Aorta (tissue), 5 donors: ENCODE measurements around the gene IZUMO2. TPM values are rescaled to one million over a fixed set of nuclear protein-coding genes. Genes with fewer than 3 reads are reported as not detected.

Source experiments
- ATAC-seq: fragments of 200-7000 bp; cut with Tn5 transposase; one replicate; pipeline ENCODE4 v1.9.1; 2022; ENCODE audit warnings: moderate library complexity; ENCODE audit not compliant: low FRiP score
- DNase-seq, 2 donors: peaks; one replicate each; pipeline ENCODE4 v3.0.0-alpha.2; 2020
- H3K27ac ChIP-seq, 2 donors: one replicate each; pipeline ENCODE4 v1.5.1; 2013; ENCODE audit warnings: low read length in 2 of 2, mild to moderate bottlenecking in 2 of 2, moderate library complexity in 2 of 2, control low read depth in 1 of 2, inconsistent platforms in 1 of 2, low read depth in 1 of 2
- H3K27me3 ChIP-seq, 2 donors: one replicate each; pipeline ENCODE4 v1.6.1; 2013; ENCODE audit warnings: control low read depth in 1 of 2, low read length in 1 of 2, mild to moderate bottlenecking in 1 of 2, moderate library complexity in 1 of 2; ENCODE audit not compliant: insufficient read depth in 2 of 2, control insufficient read depth in 1 of 2
- H3K36me3 ChIP-seq, 2 donors: one replicate each; pipeline ENCODE4 v1.6.1; 2013; ENCODE audit warnings: control low read depth in 1 of 2, low read length in 1 of 2, mild to moderate bottlenecking in 1 of 2; ENCODE audit not compliant: insufficient read depth in 2 of 2, control insufficient read depth in 1 of 2
- H3K4me1 ChIP-seq, 2 donors: one replicate each; pipeline ENCODE4 v1.6.1; 2013; ENCODE audit warnings: low read length in 2 of 2, control low read depth in 1 of 2, mild to moderate bottlenecking in 1 of 2, moderate library complexity in 1 of 2; ENCODE audit not compliant: insufficient read depth in 2 of 2, control insufficient read depth in 1 of 2
- H3K4me3 ChIP-seq, 2 donors: one replicate each; pipeline ENCODE4 v1.5.1; 2013; ENCODE audit warnings: low read length in 2 of 2, control low read depth in 1 of 2, mild to moderate bottlenecking in 1 of 2
- H3K9me3 ChIP-seq: one replicate; pipeline ENCODE4 v1.6.1; 2013; ENCODE audit warnings: mild to moderate bottlenecking, low read length; ENCODE audit not compliant: control insufficient read depth
- WGBS, 2 donors: extraction: QIAGEN DNeasy Blood & Tissue Kit; methylation state at CpG; one replicate each; pipeline ENCODE4 v1.1.7; 2013; 5-methylcytosine and 5-hydroxymethylcytosine counted together
- intact Hi-C, 2 donors: fragments of 100-400 bp; cut with DNase I; formaldehyde crosslinking; loops; one replicate each; pipeline versions ENCODE4 v1.14.2 to v1.15.0; 2022
- polyA plus RNA-seq, 2 donors: library from polyadenylated mRNA; stranded (reverse); fragments of 200-250 nt; gene quantifications; one replicate each; pipeline ENCODE4 v1.2.3, GENCODE V29; 2013
- total RNA-seq, 2 donors: library from RNA; stranded (reverse); fragmentation: NEBNext Ultra II Directional; extraction: Animal tissue kit (Norgen Biotek cat#: 25700); gene quantifications; one replicate each; pipeline ENCODE4 v1.2.1, GENCODE V29; 2021
- donor health status: healthy with polysubstance abuse.
- donor health status: Bipolar disorder and iron deficiency.
- donor health status: DM: no; HTN: no; CAD: no.
- donor health status: DM: no; HTN: no; CAD: no.
- donor health status: DM: yes; HTN: yes; CAD: no.

Gene IZUMO2
- total and polyA plus RNA-seq, 4 donors: not detected

DNA sequence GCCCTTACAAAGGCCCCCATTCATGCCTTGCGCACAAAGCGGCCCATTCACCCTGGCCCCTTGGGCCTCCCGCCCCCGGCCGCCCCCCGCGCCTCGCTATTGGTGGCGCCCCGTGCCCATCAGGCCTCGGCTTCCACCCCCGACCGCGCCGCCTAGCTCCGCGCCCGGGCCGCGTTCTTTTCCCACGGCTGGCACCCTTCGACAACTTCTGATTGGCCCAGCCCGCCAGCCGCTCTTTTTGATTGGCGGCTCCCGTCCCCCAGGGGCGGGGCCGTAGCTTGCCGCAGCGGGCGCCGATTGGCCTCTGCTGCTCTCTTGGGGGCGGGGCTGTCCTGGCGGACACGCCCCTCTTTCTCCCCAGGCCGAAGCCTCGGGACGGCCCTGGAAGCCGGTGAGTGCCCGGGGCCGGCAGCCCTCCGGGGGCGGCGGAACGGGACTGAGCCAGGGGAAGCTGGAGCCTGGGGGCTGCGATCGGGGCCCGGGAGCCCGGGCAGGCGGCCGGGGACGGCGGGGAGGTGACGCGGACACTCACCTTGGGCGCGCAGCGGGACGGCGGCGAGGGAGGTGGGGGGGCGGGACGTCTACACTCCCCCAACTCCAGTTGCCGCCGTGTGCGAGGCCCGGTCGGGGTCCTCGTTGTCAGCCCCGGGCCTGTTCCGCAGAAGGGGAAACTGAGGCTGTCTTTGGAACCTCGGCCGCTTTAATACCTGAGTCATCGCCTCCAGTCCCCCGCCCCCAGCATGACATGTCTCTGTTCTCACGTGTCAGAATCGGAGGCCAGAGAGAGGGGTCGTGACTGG is 40.4 kb upstream of the IZUMO2 start, which contains the start of gene MYH14:
MYH14 (plus strand) TSS at position 342 of the 800 bp plus-strand sequence. CDS start 6,744 bp downstream, outside the sequence.
- Histone ChIP-seq H3K36me3 (no peaks in the 10 kb centered on the region), H3K27ac (no peak within 1 kb of the TSS), H3K27me3 (no peaks in the 10 kb centered on the region), H3K4me1 (no peaks in the 10 kb centered on the region), H3K4me3 (peak within 1 kb of the TSS; percentile 36 to 81), H3K9me3 (no peaks in the 10 kb centered on the region)
- WGBS, 2 donors: 2% methylated on average over 71 to 78 of the region's 78 CpGs
- peak; percentile 88 to 93 for DNase-seq
- peak; percentile 92 for ATAC-seq
- intact Hi-C loops: no loop called here

DNA sequence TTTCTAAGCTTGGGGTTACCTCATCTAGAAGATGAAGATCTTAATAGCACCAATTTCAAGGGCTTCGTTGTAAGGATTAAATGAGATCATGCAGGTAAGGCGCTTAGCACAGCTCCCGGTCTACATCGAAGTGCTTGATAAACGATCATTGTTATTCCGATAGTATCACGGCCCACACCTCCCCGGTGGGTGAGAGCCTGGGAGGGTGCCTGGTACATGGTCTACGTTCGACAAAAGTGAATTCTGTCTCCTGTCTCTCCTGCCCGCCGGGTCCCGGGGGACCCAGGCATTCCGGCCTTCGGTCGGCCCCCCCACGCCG is 39.8 kb upstream of the IZUMO2 start:
- ATAC-seq: no peak
- WGBS, 2 donors: 9% methylated on average over 18 of the region's 18 CpGs
- H3K27me3 ChIP-seq: no peaks in the 10 kb centered on the region
- DNase-seq: no peak
- no peaks in the 10 kb centered on the region for H3K9me3 ChIP-seq
- intact Hi-C loops: no loop called here
- no peak overlapping the region for H3K27ac ChIP-seq
- no peak overlapping the region for H3K4me3 ChIP-seq
- H3K4me1 ChIP-seq: no peaks in the 10 kb centered on the region
- no peaks in the 10 kb centered on the region for H3K36me3 ChIP-seq

- Histone ChIP-seq H3K4me3 (no peak overlapping the region), H3K36me3 (no peaks in the 10 kb centered on the region), H3K27me3 (no peaks in the 10 kb centered on the region), H3K9me3 (no peaks in the 10 kb centered on the region), H3K27ac (no peak overlapping the region), H3K4me1 (no peaks in the 10 kb centered on the region)
- intact Hi-C loops: no loop called here
- DNase-seq (no peak), ATAC-seq (no peak)
- 56 to 65% methylated on average over 3 of the region's 3 CpGs for WGBS, 2 donors
Observed at GRCh38 chr19:50202386-50202785, 39.3 kb upstream of the IZUMO2 start.

DNA sequence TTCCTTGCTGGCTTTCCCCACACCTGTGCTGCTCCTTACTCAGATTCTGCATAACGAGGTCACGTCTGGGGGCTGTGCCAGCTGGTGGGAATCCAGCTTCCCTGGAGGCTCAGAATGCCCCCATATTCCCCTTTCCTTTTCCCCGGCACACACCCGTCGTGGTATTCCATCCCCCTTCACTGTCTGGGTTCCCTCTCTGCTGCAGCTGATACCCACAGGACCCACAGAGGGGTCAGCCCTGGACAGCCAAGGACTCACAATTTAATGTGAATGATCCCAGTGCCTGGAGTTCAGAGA is 36.1 kb upstream of the IZUMO2 start:
- ATAC-seq: no peak
- Histone ChIP-seq H3K27ac (no peak overlapping the region), H3K27me3 (no peaks in the 10 kb centered on the region), H3K4me3 (no peak overlapping the region), H3K4me1 (no peaks in the 10 kb centered on the region), H3K9me3 (no peaks in the 10 kb centered on the region), H3K36me3 (no peaks in the 10 kb centered on the region)
- intact Hi-C loops: no loop called here
- no peak for DNase-seq
- WGBS, 2 donors: 1 to 5% methylated on average over 5 of the region's 5 CpGs

GRCh38 chr19:50198431-50199258 is 35.6 kb upstream of the IZUMO2 start:
- ATAC-seq (no peak), DNase-seq (no peak)
- intact Hi-C loops: no loop called here
- H3K4me1 ChIP-seq: no peaks in the 10 kb centered on the region
- H3K4me3 ChIP-seq: no peak overlapping the region
- H3K27me3 ChIP-seq: no peaks in the 10 kb centered on the region
- no peaks in the 10 kb centered on the region for H3K9me3 ChIP-seq
- no peak overlapping the region for H3K27ac ChIP-seq
- WGBS, 2 donors: 21 to 23% methylated on average over 7 of the region's 7 CpGs
- no peaks in the 10 kb centered on the region for H3K36me3 ChIP-seq

DNA sequence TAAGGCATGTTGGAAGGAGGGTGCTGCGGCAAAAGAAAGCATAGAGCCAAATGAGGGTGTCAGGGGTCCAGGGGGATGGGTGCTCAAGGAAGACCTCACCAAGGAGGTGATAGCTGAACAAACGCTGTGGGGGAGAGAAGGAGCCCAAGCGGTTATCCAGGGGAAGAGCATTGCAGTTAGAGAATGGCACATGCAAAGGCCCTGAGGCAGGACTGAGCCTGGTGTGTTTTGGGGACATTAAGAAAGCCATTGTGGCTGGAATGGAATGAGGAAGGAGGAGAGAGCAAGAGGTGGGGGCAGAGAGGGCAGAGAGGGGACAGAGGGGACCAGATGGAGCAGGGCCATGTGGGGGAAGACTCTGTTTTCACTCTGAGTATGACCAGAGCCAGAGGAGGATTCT is 34.3 kb upstream of the IZUMO2 start:
- DNase-seq (no peak), ATAC-seq (no peak)
- Histone ChIP-seq H3K27me3 (no peaks in the 10 kb centered on the region), H3K36me3 (no peaks in the 10 kb centered on the region), H3K4me3 (no peak overlapping the region), H3K9me3 (no peaks in the 10 kb centered on the region), H3K4me1 (no peaks in the 10 kb centered on the region), H3K27ac (no peak overlapping the region)
- intact Hi-C loops: no loop called here
- 71 to 78% methylated on average over 3 of the region's 3 CpGs for WGBS, 2 donors

GRCh38 chr19:50196322-50196932 is 33.3 kb upstream of the IZUMO2 start:
- H3K27me3 ChIP-seq: no peaks in the 10 kb centered on the region
- intact Hi-C loops: no loop called here

GRCh38 chr19:50195224-50195623 is 32.1 kb upstream of the IZUMO2 start:
- Histone ChIP-seq H3K4me1 (no peaks in the 10 kb centered on the region), H3K27ac (no peak overlapping the region), H3K27me3 (no peaks in the 10 kb centered on the region), H3K9me3 (peaks cover under 1% of the 10 kb centered on the region), H3K4me3 (no peak overlapping the region), H3K36me3 (no peaks in the 10 kb centered on the region)
- ATAC-seq (no peak), DNase-seq (no peak)
- 70 to 78% methylated on average over 5 of the region's 5 CpGs for WGBS, 2 donors
- intact Hi-C loops: no loop called here

More at GRCh38 chr19:50196322-50196932, 33.3 kb upstream of the IZUMO2 start:
- Histone ChIP-seq H3K4me1 (no peaks in the 10 kb centered on the region), H3K36me3 (no peaks in the 10 kb centered on the region), H3K9me3 (no peaks in the 10 kb centered on the region), H3K4me3 (no peak overlapping the region), H3K27ac (no peak overlapping the region)
- whole genome bisulfite sequencing, 2 donors: 73 to 78% methylated on average over 4 of the region's 4 CpGs
- ATAC-seq (no peak), DNase-seq (no peak)
